Panc1 (cell line): ENCODE measurements around the gene PLCH1.

Source experiments
- POLR2AphosphoS5 ChIP-seq: IDR thresholded peaks from 2 replicates; pipeline ENCODE4 v1.6.1; 2012; ENCODE audit warnings: mild to moderate bottlenecking, low read depth, low read length, moderate library complexity
- TF ChIP-seq, protein P1 (sequence below): fragments of 450-650 bp; IDR thresholded peaks from 2 replicates; pipeline ENCODE4 v1.5.1; 2017; ENCODE audit warnings: mild to moderate bottlenecking

DNA sequence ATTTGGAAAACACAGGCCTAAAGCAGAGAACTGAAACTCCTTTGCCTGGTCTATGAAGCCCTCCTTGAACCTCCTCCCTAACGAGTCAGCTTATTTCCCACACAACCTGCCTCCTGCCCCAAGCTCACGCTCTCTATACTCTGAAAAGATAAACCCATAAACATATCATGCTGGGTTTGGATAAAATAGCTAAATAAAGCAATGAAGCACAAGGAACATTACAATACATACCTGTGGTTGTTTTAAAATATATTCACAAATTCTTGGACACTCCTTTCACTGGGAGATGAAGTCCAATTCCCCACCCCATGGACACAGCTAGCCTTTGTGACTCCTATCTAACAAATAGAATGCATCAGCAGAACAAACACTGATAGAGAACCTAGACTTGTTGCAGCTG, 98.2 kb downstream of the PLCH1 start:
- TF ChIP-seq, protein P1, sequence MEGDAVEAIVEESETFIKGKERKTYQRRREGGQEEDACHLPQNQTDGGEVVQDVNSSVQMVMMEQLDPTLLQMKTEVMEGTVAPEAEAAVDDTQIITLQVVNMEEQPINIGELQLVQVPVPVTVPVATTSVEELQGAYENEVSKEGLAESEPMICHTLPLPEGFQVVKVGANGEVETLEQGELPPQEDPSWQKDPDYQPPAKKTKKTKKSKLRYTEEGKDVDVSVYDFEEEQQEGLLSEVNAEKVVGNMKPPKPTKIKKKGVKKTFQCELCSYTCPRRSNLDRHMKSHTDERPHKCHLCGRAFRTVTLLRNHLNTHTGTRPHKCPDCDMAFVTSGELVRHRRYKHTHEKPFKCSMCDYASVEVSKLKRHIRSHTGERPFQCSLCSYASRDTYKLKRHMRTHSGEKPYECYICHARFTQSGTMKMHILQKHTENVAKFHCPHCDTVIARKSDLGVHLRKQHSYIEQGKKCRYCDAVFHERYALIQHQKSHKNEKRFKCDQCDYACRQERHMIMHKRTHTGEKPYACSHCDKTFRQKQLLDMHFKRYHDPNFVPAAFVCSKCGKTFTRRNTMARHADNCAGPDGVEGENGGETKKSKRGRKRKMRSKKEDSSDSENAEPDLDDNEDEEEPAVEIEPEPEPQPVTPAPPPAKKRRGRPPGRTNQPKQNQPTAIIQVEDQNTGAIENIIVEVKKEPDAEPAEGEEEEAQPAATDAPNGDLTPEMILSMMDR: no peak
- no peak for TF ChIP-seq POLR2AphosphoS5
